Transverse colon (tissue), 4 donors: Measurements from ENCODE around the gene DEAF1.

Experiments
- CTCF ChIP-seq, 5 experiments: fragments of 200-600 bp in 3 of 5; fragments of 450-650 bp in 2 of 5; sonication (generic) in 3 of 5; IDR thresholded peaks; 1 replicate in 2 of 5; 2 replicates in 3 of 5; pipeline ENCODE4 v1.5.1; 2016 to 2017; ENCODE audit warnings: antibody characterized with exemption in 5 of 5, inconsistent platforms in 3 of 5, mild to moderate bottlenecking in 2 of 5, moderate library complexity in 1 of 5
- POLR2AphosphoS5 ChIP-seq, 3 donors: sonication (generic); formaldehyde crosslinking; IDR thresholded peaks; one replicate each; pipeline ENCODE4 v1.6.1; 2016; ENCODE audit warnings: antibody characterized with exemption in 3 of 3

- TF ChIP-seq CTCF (IDR thresholded peaks at IDR 0.05) (no peak), POLR2AphosphoS5 (IDR thresholded peaks at IDR 0.05) (no peak)
Measured at GRCh38 chr11:640021-640706, 54.9 kb downstream of the DEAF1 start.
